Ovary (tissue), 9 donors: ENCODE results near the gene SDCCAG8. TPM values are rescaled to one million over a fixed set of nuclear protein-coding genes. Genes with fewer than 3 reads are reported as not detected.

ENCODE experiments used
- DNase-seq, 5 donors: peaks; one replicate each; pipeline ENCODE4 v3.0.0-alpha.2; 2019 to 2020
- H3K27ac ChIP-seq, 2 donors: fragments of 200-600 bp; one replicate each; pipeline versions ENCODE4 v1.5.1 to v1.8.0; 2019 to 2022
- H3K27me3 ChIP-seq: fragments of 200-600 bp; one replicate; pipeline ENCODE4 v1.8.0; 2022
- H3K36me3 ChIP-seq: fragments of 200-600 bp; sonication (generic); one replicate; pipeline ENCODE4 v1.5.1; 2019
- H3K4me1 ChIP-seq: one replicate; pipeline ENCODE4 v1.8.1; 2013; ENCODE audit warnings: mild to moderate bottlenecking, moderate library complexity; ENCODE audit not compliant: insufficient read depth
- H3K4me3 ChIP-seq: fragments of 200-600 bp; sonication (generic); one replicate; pipeline ENCODE4 v1.5.1; 2017
- H3K9me3 ChIP-seq, 2 donors: fragments of 200-600 bp in 1 of 2; sonication (generic) in 1 of 2; one replicate each; pipeline versions ENCODE4 v1.5.1 to v1.8.1; 2013 to 2019; ENCODE audit warnings: mild to moderate bottlenecking in 1 of 2, moderate library complexity in 1 of 2
- EP300 ChIP-seq: sonication (generic); formaldehyde crosslinking; IDR thresholded peaks from one replicate; pipeline ENCODE4 v1.6.1; 2017; ENCODE audit warnings: antibody characterized with exemption
- POLR2A ChIP-seq: fragments of 450-650 bp; IDR thresholded peaks from one replicate; pipeline ENCODE4 v1.6.1; 2017; ENCODE audit warnings: antibody characterized with exemption, mild to moderate bottlenecking, moderate library complexity
- WGBS, 3 donors: extraction: QIAGEN DNeasy Blood & Tissue Kit in 1 of 3; methylation state at CpG; one replicate each; pipeline versions ENCODE4 v1.1.5 to v1.1.7; 2013 to 2017; 5-methylcytosine and 5-hydroxymethylcytosine counted together
- intact Hi-C, 4 donors: fragments of 100-400 bp; cut with DNase I; formaldehyde crosslinking; loops; one replicate each; pipeline versions ENCODE4 v1.11.0 to v1.15.1; 2022 to 2023
- polyA plus RNA-seq, 2 donors: library from polyadenylated mRNA; stranded (reverse); fragments of 200-250 nt in 1 of 2; fragments of 350-450 nt in 1 of 2; fragmentation: Illumina TruSeq in 1 of 2; extraction: RNeasy Lipid Tissue Mini Kit (QIAGEN cat#74804) in 1 of 2; gene quantifications; one replicate each; pipeline ENCODE4 v1.2.3, GENCODE V29; 2013 to 2014
- total RNA-seq, 7 donors: library from RNA; depleted of rRNA in 2 of 7; stranded (reverse); fragments of >200 nt in 2 of 7; fragmentation: NEBNext Ultra II Directional in 3 of 7; extraction: Animal tissue kit (Norgen Biotek cat#: 25700) in 3 of 7; gene quantifications; one replicate each; pipeline versions ENCODE4 v1.1.0 to v1.2.4, GENCODE V29; 2016 to 2023
- TF ChIP-seq, protein P1 (sequence below), 3 donors: fragments of 450-650 bp in 2 of 3; fragments of 200-600 bp in 1 of 3; IDR thresholded peaks; one replicate each; pipeline versions ENCODE4 v1.5.1 to v1.8.0; 2016 to 2022; ENCODE audit warnings: antibody characterized with exemption in 3 of 3, mild to moderate bottlenecking in 1 of 3
- donor health status: DM: no; HTN: no; CAD: no; lungs with moderate emphysema.
- donor health status: DM: no; HTN: no; CAD: no.
- donor health status: Bipolar disorder and iron deficiency.
- donor health status: DM: yes; HTN: yes; CAD: no.
- donor health status: DM: no; HTN: no; CAD: no.
- donor health status: DM: yes; HTN: yes; CAD: no.

The SDCCAG8 gene
- total and polyA plus RNA-seq, 9 donors: 19.8 to 45.9 (median 30.6) TPM

DNA sequence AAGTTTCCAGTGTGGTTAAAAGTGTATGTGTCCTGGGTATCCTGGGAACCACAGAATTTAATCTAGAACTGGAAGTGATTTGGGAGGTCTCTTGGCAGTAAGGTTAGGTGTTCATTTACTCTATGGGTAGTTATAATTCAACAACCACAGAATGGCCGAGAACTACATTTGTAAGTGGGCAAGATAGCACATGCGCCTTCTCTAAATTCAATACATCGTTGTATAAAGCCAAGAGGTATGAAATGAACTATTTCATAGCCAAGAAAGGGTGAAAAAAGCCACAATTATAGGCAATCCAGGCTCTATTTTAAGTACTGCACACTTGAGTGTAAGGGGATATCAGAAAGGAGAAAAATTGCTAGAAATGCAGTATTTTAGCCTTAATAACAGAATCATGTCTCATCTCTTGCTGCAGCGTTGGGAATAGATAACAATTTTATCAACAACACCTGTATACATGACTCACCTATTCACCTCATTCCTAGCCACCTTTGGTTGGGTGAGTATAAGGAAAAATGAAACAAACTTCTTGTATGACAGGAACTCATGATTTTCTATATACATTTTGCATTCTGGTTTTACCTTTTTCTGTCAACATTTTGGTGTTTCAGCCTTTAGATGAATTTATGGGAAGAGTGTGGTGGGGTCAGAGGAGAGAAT, 4.5 kb downstream of the SDCCAG8 start:
- Histone ChIP-seq H3K9me3 (no peaks in the 10 kb centered on the region), H3K4me1 (peaks cover 1% of the 10 kb centered on the region), H3K27me3 (no peaks in the 10 kb centered on the region), H3K27ac (no peak overlapping the region), H3K4me3 (no peak overlapping the region), H3K36me3 (no peaks in the 10 kb centered on the region)
- TF ChIP-seq EP300 (no peak), POLR2A (no peak)
- TF ChIP-seq, protein P1, sequence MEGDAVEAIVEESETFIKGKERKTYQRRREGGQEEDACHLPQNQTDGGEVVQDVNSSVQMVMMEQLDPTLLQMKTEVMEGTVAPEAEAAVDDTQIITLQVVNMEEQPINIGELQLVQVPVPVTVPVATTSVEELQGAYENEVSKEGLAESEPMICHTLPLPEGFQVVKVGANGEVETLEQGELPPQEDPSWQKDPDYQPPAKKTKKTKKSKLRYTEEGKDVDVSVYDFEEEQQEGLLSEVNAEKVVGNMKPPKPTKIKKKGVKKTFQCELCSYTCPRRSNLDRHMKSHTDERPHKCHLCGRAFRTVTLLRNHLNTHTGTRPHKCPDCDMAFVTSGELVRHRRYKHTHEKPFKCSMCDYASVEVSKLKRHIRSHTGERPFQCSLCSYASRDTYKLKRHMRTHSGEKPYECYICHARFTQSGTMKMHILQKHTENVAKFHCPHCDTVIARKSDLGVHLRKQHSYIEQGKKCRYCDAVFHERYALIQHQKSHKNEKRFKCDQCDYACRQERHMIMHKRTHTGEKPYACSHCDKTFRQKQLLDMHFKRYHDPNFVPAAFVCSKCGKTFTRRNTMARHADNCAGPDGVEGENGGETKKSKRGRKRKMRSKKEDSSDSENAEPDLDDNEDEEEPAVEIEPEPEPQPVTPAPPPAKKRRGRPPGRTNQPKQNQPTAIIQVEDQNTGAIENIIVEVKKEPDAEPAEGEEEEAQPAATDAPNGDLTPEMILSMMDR (IDR thresholded peaks at IDR 0.05): no peak
- no peak for DNase-seq
- intact Hi-C loops: no loop called here
- WGBS, 3 donors: 62 to 66% (median 65%) methylated on average over 4 of the region's 4 CpGs

DNA sequence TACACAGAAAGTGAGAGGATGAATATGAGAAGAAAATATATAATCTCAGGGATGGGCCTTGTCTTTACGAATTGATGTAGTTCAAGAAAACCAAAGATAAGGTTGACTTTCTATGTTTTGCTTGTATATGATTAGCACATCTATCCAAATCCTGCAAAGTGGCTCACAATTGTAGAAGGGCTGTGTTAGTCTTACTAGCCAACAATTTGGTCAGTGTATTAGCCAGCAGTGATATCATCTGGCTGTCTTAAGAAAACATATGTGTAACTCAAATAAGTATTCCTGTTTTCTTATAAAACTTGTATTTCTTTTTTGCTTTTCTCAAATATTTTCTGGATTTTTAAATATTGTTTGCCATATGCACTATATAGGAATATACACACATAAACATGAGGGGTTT, 5.5 kb downstream of the SDCCAG8 start:
- 76 to 90% (median 87%) methylated on average over 1 of the region's 1 CpG for WGBS, 3 donors
- intact Hi-C loops: no loop called here
- Histone ChIP-seq H3K4me3 (no peak overlapping the region), H3K27ac (no peak overlapping the region), H3K36me3 (no peaks in the 10 kb centered on the region), H3K27me3 (no peaks in the 10 kb centered on the region), H3K9me3 (no peaks in the 10 kb centered on the region), H3K4me1 (peaks cover 1% of the 10 kb centered on the region)
- TF ChIP-seq POLR2A: no peak
- no peak for TF ChIP-seq EP300
- TF ChIP-seq, protein P1 (IDR thresholded peaks at IDR 0.05): no peak
- no peak for DNase-seq

DNA sequence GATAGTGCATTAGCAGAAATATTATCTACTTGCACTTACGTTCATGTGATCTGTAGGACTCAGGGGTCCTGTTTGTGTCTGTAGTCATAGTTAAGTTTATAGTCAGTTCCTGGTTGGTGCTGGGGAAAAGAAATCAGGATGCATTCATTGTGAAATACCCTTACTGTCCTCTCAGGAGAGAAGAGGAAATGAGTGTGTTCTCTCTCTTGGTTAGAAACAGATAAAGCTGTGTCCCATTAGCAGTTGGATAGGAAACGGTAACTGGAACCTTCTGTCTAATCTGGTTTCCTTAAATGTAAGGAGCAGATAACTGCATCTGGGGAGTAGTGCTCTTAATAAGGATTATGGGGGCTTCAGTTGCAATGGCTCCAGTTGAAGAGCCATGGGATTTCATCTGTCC, 8.9 kb downstream of the SDCCAG8 start:
- no peak for DNase-seq
- Histone ChIP-seq H3K36me3 (no peaks in the 10 kb centered on the region), H3K27ac (no peak overlapping the region), H3K4me1 (peaks cover 4% of the 10 kb centered on the region), H3K9me3 (no peaks in the 10 kb centered on the region), H3K27me3 (no peaks in the 10 kb centered on the region), H3K4me3 (no peak overlapping the region)
- intact Hi-C loops: no loop called here
- WGBS, 3 donors: 66 to 76% (median 75%) methylated on average over 2 of the region's 2 CpGs
- TF ChIP-seq POLR2A: no peak
- no peak for TF ChIP-seq EP300
- TF ChIP-seq, protein P1 (IDR thresholded peaks at IDR 0.05): no peak

DNA sequence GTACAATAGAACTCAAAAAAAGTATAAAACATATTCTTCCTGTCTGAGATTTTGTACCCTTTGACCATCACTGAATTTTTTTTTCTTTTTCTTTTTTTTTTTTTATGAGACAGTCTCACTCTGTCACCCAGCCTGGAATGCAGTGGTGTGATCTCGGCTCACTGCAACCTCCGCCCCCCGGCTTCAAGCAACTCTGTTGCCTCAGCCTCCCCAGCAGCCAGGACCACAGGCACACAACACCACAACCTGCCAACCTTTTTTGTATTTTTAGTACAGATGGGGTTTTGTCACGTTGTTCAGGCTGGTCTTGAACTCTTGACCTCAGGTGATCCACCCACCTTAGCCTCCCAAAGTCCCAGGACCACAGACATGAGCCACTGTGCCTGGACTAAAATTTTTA, 10.4 kb downstream of the SDCCAG8 start:
- Histone ChIP-seq H3K9me3 (no peaks in the 10 kb centered on the region), H3K27ac (no peak overlapping the region), H3K4me1 (peaks cover 2% of the 10 kb centered on the region), H3K36me3 (no peaks in the 10 kb centered on the region), H3K27me3 (no peaks in the 10 kb centered on the region), H3K4me3 (no peak overlapping the region)
- TF ChIP-seq POLR2A (no peak), EP300 (no peak)
- TF ChIP-seq, protein P1 (IDR thresholded peaks at IDR 0.05): no peak
- intact Hi-C loops: no loop called here
- WGBS, 3 donors: 90 to 96% (median 96%) methylated on average over 4 of the region's 4 CpGs
- DNase-seq: no peak
